PFSK-1 (cell line): ENCODE data around the gene FAM114A2.

Experiments
- POLR2AphosphoS5 ChIP-seq: IDR thresholded peaks from 2 replicates; pipeline ENCODE4 v1.6.1; 2012; ENCODE audit warnings: low read depth, mild to moderate bottlenecking, control low read depth, low read length, moderate library complexity
- REST ChIP-seq, 2 experiments: IDR thresholded peaks; 2 replicates each; pipeline versions ENCODE4 v1.6.1 to v1.8.0; 2011 to 2012; ENCODE audit warnings: low read depth in 2 of 2, low read length in 2 of 2, control low read depth in 1 of 2, inconsistent platforms in 1 of 2, mild to moderate bottlenecking in 1 of 2, moderate library complexity in 1 of 2; ENCODE audit not compliant: insufficient read depth in 1 of 2
- SIN3A ChIP-seq: IDR thresholded peaks from 2 replicates; pipeline ENCODE4 v1.6.1; 2012; ENCODE audit warnings: mild to moderate bottlenecking, low read length, moderate library complexity, borderline replicate concordance; ENCODE audit not compliant: insufficient read depth
- TAF1 ChIP-seq: IDR thresholded peaks from 2 replicates; pipeline ENCODE4 v1.6.1; 2012; ENCODE audit warnings: low read length, control low read depth, borderline replicate concordance; ENCODE audit not compliant: insufficient read depth

GRCh38 chr5:153957205-153957604, 81.5 kb downstream of the FAM114A2 start:
- no peak for TF ChIP-seq POLR2AphosphoS5
- no peak for TF ChIP-seq TAF1
- no peak for TF ChIP-seq REST (IDR thresholded peaks at IDR 0.05; ENCODE audit: insufficient read depth in 1 of 2, low read depth in 2 of 2, low read length in 2 of 2)
- TF ChIP-seq SIN3A: no peak
